Endothelial cell of umbilical vein (primary cell): Measurements from ENCODE around the gene CNGA4. TPM values are rescaled to one million over a fixed set of nuclear protein-coding genes. Genes with fewer than 3 reads are reported as not detected.

Experiments
- BruUV-seq: library from RNA; stranded (reverse); fragments of 400-500 nt; replicated peaks from 2 replicates; lab custom pipeline; 2021; lab: Mats Ljungman, UMichigan
- CTCF ChIA-PET: fragments of 300-600, 350-600 bp; sonication (Branson Sonifier 250); formaldehyde crosslinking; loops from one replicate; lab custom pipeline; 2021; ENCODE audit warnings: antibody characterized with exemption, inconsistent platforms; lab: Charles Lee
- POLR2A ChIA-PET: fragments of 300-600, 350-600 bp; sonication (Branson Sonifier 250); formaldehyde crosslinking; loops from one replicate; lab custom pipeline; 2021; ENCODE audit warnings: antibody characterized with exemption, inconsistent platforms; lab: Charles Lee
- DNase-seq: peaks from one replicate; pipeline ENCODE4 v3.0.0-alpha.2; 2011; ENCODE audit warnings: low read depth, low spot score
- FAIRE-seq: peaks from 2 replicates; lab custom pipeline; 2011; peaks lifted over from hg19 to GRCh38; lab: Jason Lieb, UNC
- H2AFZ ChIP-seq: 2 replicates; pipeline ENCODE4 v1.6.0; 2012; ENCODE audit warnings: low read depth, low read length, control low read depth, inconsistent platforms
- H3K27ac ChIP-seq: 2 replicates; pipeline ENCODE4 v1.5.1; 2011; ENCODE audit warnings: low read depth, mild to moderate bottlenecking, control low read depth, low read length, moderate library complexity; ENCODE audit not compliant: insufficient read depth
- H3K27me3 ChIP-seq, 2 experiments: 2 replicates each; pipeline versions ENCODE4 v1.6.0 to v1.6.1; 2011; ENCODE audit warnings: low read length in 2 of 2, mixed read lengths in 1 of 2; ENCODE audit not compliant: control insufficient read depth in 2 of 2, insufficient read depth in 2 of 2
- H3K36me3 ChIP-seq, 2 experiments: 2 replicates in 1 of 2; 3 replicates in 1 of 2; pipeline ENCODE4 v1.5.1; 2011; ENCODE audit warnings: low read length in 2 of 2, mild to moderate bottlenecking in 1 of 2, moderate library complexity in 1 of 2; ENCODE audit not compliant: control insufficient read depth in 2 of 2, insufficient read depth in 2 of 2; ENCODE audit errors: extremely low read depth in 1 of 2
- H3K4me1 ChIP-seq: 3 replicates; pipeline ENCODE4 v1.5.1; 2011; ENCODE audit warnings: mild to moderate bottlenecking, low read length; ENCODE audit not compliant: control insufficient read depth, insufficient read depth; ENCODE audit errors: extremely low read depth
- H3K4me2 ChIP-seq: 2 replicates; pipeline ENCODE4 v1.6.1; 2011; ENCODE audit warnings: low read length, control low read depth, mixed read lengths; ENCODE audit not compliant: insufficient read depth
- H3K4me3 ChIP-seq, 3 experiments: fragments of 200-600 bp in 1 of 3; sonication (generic), shearing (Covaris generic) in 1 of 3; replicated peaks in 1 of 3; 2 replicates each; pipeline ENCODE4 v1.5.1; 2011 to 2016; ENCODE audit warnings: control low read depth in 3 of 3, low read length in 3 of 3, mild to moderate bottlenecking in 2 of 3, inconsistent platforms in 1 of 3, low read depth in 1 of 3, moderate library complexity in 1 of 3; ENCODE audit not compliant: insufficient read depth in 1 of 3
- H3K79me2 ChIP-seq: 2 replicates; pipeline ENCODE4 v1.6.0; 2012; ENCODE audit warnings: low read length, inconsistent platforms; ENCODE audit not compliant: control insufficient read depth, insufficient read depth
- H3K9ac ChIP-seq: replicated peaks from 2 replicates; pipeline ENCODE3; 2011; ENCODE audit warnings: low read length, control low read depth; ENCODE audit not compliant: insufficient read depth; ENCODE audit errors: extremely low read depth
- H3K9me1 ChIP-seq: replicated peaks from 3 replicates; pipeline ENCODE4 v1.6.0; 2011; ENCODE audit warnings: mild to moderate bottlenecking, low read length; ENCODE audit not compliant: control insufficient read depth, insufficient read depth; ENCODE audit errors: extremely low read depth
- H3K9me3 ChIP-seq: replicated peaks from 2 replicates; pipeline ENCODE4 v1.5.1; 2012; ENCODE audit warnings: low read length, inconsistent platforms; ENCODE audit not compliant: control insufficient read depth, insufficient read depth
- H4K20me1 ChIP-seq: replicated peaks from 2 replicates; pipeline ENCODE3; 2011; ENCODE audit warnings: mild to moderate bottlenecking, low read length; ENCODE audit not compliant: control insufficient read depth, insufficient read depth; ENCODE audit errors: extremely low read depth
- CTCF ChIP-seq, 2 donors: IDR thresholded peaks; 1 replicate in 1 of 2; 2 replicates in 1 of 2; pipeline ENCODE4 v1.5.1; 2011; ENCODE audit warnings: low read length in 2 of 2, mild to moderate bottlenecking in 2 of 2, moderate library complexity in 2 of 2, control low read depth in 1 of 2, inconsistent platforms in 1 of 2, low read depth in 1 of 2; ENCODE audit not compliant: insufficient read depth in 1 of 2; ENCODE audit errors: extremely low read depth in 1 of 2
- EZH2 ChIP-seq: IDR thresholded peaks from 2 replicates; pipeline ENCODE4 v1.6.1; 2012; ENCODE audit warnings: borderline replicate concordance, low read depth, mild to moderate bottlenecking, moderate library complexity, low read length, inconsistent platforms; ENCODE audit not compliant: severe bottlenecking
- FOS ChIP-seq: IDR thresholded peaks from 2 replicates; pipeline ENCODE4 v1.6.1; 2011; ENCODE audit warnings: mild to moderate bottlenecking, low read length, moderate library complexity, borderline replicate concordance; ENCODE audit not compliant: insufficient read depth
- GATA2 ChIP-seq: IDR thresholded peaks from 2 replicates; pipeline ENCODE4 v1.7.0; 2011; ENCODE audit warnings: low read depth, mild to moderate bottlenecking, moderate library complexity, mixed read lengths, low read length; ENCODE audit not compliant: insufficient read length, insufficient read depth
- JUN ChIP-seq: IDR thresholded peaks from 2 replicates; pipeline ENCODE4 v1.6.1; 2011; ENCODE audit warnings: borderline replicate concordance, low read depth; ENCODE audit not compliant: insufficient read length, insufficient read depth
- MYC ChIP-seq: IDR thresholded peaks from one replicate; pipeline ENCODE4 v1.6.1; 2011; ENCODE audit warnings: mild to moderate bottlenecking, low read depth, low read length
- POLR2A ChIP-seq: IDR thresholded peaks from 2 replicates; pipeline ENCODE4 v1.6.1; 2012; ENCODE audit warnings: low read depth, mild to moderate bottlenecking, control low read depth, low read length
- POLR2AphosphoS5 ChIP-seq: IDR thresholded peaks from 2 replicates; pipeline ENCODE4 v1.6.1; 2012; ENCODE audit warnings: low read depth, mild to moderate bottlenecking, control low read depth, low read length, moderate library complexity; ENCODE audit not compliant: insufficient read depth
- dilution Hi-C: fragments of 300-500 bp; cut with MboI; formaldehyde crosslinking; loops from one replicate; pipeline ENCODE4 v1.15.0; 2019; ENCODE audit warnings: low sequenced_read_pairs; ENCODE audit not compliant: extremely low pct_ligation_motif_present
- intact Hi-C: fragments of 100-400 bp; cut with micrococcal nuclease; formaldehyde crosslinking; loops from one replicate; pipeline ENCODE4 v1.10.0; 2022
- polyA plus RNA-seq, 4 experiments: library from polyadenylated mRNA; depleted of rRNA in 3 of 4; stranded (reverse) in 3 of 4; unstranded in 1 of 4; fragments of >200 nt; gene quantifications; 2 replicates each; pipeline versions ENCODE4 v1.2.1 to v1.2.3, GENCODE V29; 2011 to 2012; ENCODE audit warnings: missing spikeins in 1 of 4
- total RNA-seq: library from RNA; stranded (reverse); gene quantifications from 2 replicates; pipeline ENCODE4 v1.2.3, GENCODE V29; 2021
- TF ChIP-seq, protein P1 (sequence below): IDR thresholded peaks from 2 replicates; pipeline ENCODE4 v1.6.1; 2011; ENCODE audit not compliant: insufficient read depth, insufficient read length

Gene CNGA4
- total and polyA plus RNA-seq, 2 donors (not counting 3 experiments of a cell fraction or from before 2014, with no cell fraction given), result 0.11 TPM; not detected in 1

DNA sequence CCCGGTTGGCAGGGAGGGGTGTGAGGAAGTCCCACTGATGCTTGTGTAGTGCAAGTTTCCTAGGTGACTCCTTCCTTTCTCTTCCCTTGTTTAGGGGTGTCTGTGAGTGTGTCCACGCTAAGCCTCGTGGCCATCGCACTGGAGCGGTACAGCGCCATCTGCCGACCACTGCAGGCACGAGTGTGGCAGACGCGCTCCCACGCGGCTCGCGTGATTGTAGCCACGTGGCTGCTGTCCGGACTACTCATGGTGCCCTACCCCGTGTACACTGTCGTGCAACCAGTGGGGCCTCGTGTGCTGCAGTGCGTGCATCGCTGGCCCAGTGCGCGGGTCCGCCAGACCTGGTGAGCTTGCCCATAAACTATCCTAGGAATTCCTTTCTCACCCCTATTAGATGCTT is 31.1 kb downstream of the CNGA4 start:
- intact Hi-C loops, result no loop called here
- BruUV-seq, result no TSS peak
- H2AFZ ChIP-seq, result no peak overlapping the region
- TF ChIP-seq EZH2 (no peak), GATA2 (no peak), CTCF (IDR thresholded peaks at IDR 0.05; ENCODE audit: extremely low read depth in 1 of 2, insufficient read depth in 1 of 2, low read depth in 1 of 2, low read length in 2 of 2) (no peak), POLR2AphosphoS5 (no peak), FOS (no peak), POLR2A (no peak), MYC (no peak), JUN (no peak)
- TF ChIP-seq, protein P1, sequence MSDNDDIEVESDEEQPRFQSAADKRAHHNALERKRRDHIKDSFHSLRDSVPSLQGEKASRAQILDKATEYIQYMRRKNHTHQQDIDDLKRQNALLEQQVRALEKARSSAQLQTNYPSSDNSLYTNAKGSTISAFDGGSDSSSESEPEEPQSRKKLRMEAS, result no peak
- H3K36me3 ChIP-seq, result no peaks in the 10 kb centered on the region
- peaks cover 0 to 7% of the 10 kb centered on the region in 2 experiments for H3K27me3 ChIP-seq
- dilution Hi-C loops, result no loop called here
- ChIA-PET CTCF (interaction anchor here (0.5 to 2.7 kb wide), 3 partner anchors 19 to 38 kb away, joined by 3 to 20 read pairs (median 7); no protein-coding TSS in a partner anchor), POLR2A (no interaction called here)
- H3K79me2 ChIP-seq, result no peaks in the 10 kb centered on the region
- FAIRE-seq, result no peak
- no peak for DNase-seq
- H3K27ac ChIP-seq, result no peak overlapping the region
- no peaks in the 10 kb centered on the region for H3K4me1 ChIP-seq
- H3K4me3 ChIP-seq, result no peak overlapping the region
- no peaks in the 10 kb centered on the region for H3K9me3 ChIP-seq
- no peaks in the 10 kb centered on the region for H3K9me1 ChIP-seq
- H3K4me2 ChIP-seq, result no peak overlapping the region
- H4K20me1 ChIP-seq, result no peaks in the 10 kb centered on the region
- no peak overlapping the region for H3K9ac ChIP-seq
